ENCODE measurements around the gene FUBP3. TPM values are rescaled to one million over a fixed set of nuclear protein-coding genes. Genes with fewer than 3 reads are reported as not detected.
"Not testable (repeated sequence)": the region's sequence is repeated elsewhere in the genome, so short reads cannot be mapped to it uniquely, and the experiment has no call there.

Gene FUBP3
- total and polyA plus RNA-seq, 5 experiments from 2014 or later = 27.4 to 51.6 (median 34.9) TPM

- H3K27me3 Mint-ChIP-seq = peaks cover 4 to 12% (median 7%) of the 10 kb centered on the region in 5 donors
- no peak for DNase-seq
- POLR2A ChIA-PET = no interaction called here
- H3K4me3 Mint-ChIP-seq = no peak overlapping the region
- no peaks in the 10 kb centered on the region for H3K9me3 Mint-ChIP-seq
- H3K4me1 Mint-ChIP-seq = no peaks in the 10 kb centered on the region
- H3K36me3 Mint-ChIP-seq = no peaks in the 10 kb centered on the region
- ATAC-seq = no peak
- H3K27ac Mint-ChIP-seq = no peak overlapping the region
Measured at GRCh38 chr9:130672933-130673615, 93.7 kb downstream of the FUBP3 start.

GRCh38 chr9:130675396-130675795 is 96.0 kb downstream of the FUBP3 start:
- DNase-seq (no peak), ATAC-seq (no peak)
- H3K4me3 Mint-ChIP-seq = no peak overlapping the region
- POLR2A ChIA-PET = no interaction called here
- no peak overlapping the region for H3K27ac Mint-ChIP-seq
- no peaks in the 10 kb centered on the region for H3K36me3 Mint-ChIP-seq
- H3K27me3 Mint-ChIP-seq = peaks cover 0 to 15% (median 4%) of the 10 kb centered on the region in 5 donors
- H3K9me3 Mint-ChIP-seq = no peaks in the 10 kb centered on the region
- H3K4me1 Mint-ChIP-seq = no peaks in the 10 kb centered on the region

GRCh38 chr9:130677252-130677651 is 97.9 kb downstream of the FUBP3 start:
- Mint-ChIP-seq H3K27ac (no peak overlapping the region), H3K27me3 (peaks cover 0 to 16% (median 2%) of the 10 kb centered on the region in 5 donors), H3K4me3 (no peak overlapping the region), H3K9me3 (no peaks in the 10 kb centered on the region), H3K36me3 (no peaks in the 10 kb centered on the region), H3K4me1 (peaks cover 0 to 3% (median 2%) of the 10 kb centered on the region in 4 donors)
- POLR2A ChIA-PET = no interaction called here
- ATAC-seq = no peak
- no peak for DNase-seq

DNA sequence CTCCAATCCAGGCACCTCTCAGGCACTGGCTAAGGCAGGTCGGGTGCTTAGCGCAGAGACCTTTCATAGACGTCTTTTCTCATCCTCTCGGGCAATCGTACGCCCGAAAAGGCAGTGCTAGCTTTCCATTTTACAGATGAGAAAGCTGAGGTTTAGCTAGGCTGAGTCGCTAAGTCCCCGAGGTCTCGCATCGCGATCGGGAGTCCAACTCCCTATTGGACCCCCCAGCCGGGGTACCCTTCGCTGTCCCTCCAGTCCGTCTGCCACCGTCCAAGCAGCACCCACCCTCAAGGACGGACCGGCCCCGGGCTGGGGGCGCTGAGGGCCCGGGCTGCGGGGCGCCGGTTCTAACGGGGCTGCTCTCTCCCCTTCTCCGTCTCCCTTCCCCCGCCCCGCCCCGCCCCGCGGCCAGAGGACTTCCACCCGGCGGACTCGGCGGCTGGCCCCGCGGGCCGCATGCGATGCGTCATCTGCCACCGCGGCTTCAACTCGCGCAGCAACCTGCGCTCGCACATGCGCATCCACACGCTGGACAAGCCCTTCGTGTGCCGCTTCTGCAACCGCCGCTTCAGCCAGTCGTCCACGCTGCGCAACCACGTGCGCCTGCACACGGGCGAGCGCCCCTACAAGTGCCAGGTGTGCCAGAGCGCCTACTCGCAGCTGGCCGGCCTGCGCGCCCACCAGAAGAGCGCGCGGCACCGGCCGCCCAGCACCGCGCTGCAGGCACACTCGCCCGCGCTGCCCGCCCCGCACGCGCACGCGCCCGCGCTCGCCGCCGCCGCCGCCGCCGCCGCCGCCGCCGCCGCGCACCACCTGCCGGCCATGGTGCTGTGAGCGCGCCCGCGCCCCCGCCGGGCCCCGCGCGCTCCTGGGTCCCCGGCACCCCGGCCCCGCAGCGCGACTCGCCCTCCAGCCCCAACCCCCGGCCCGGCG is 101.7 kb downstream of the FUBP3 start:
- Mint-ChIP-seq H3K4me3 (peak overlapping the region; percentile 53 to 99 (median 70)), H3K9me3 (no peaks in the 10 kb centered on the region), H3K27me3 (peaks cover 2 to 27% (median 9%) of the 10 kb centered on the region in 5 donors), H3K36me3 (no peaks in the 10 kb centered on the region), H3K27ac (no peak overlapping the region), H3K4me1 (peaks cover 3 to 7% (median 6%) of the 10 kb centered on the region in 4 donors)
- POLR2A ChIA-PET = interaction anchor here (2.6 kb wide), 1 partner anchor 12 kb away, joined by 15 read pairs; the partner anchor contains the start of gene EXOSC2
- DNase-seq (peak in 7 of 10 donors; percentile 19 to 44 (median 33)), ATAC-seq (peak; percentile 54 to 63)

- Mint-ChIP-seq H3K4me3 (peak overlapping the region; percentile 83 to 99 (median 96)), H3K9me3 (no peaks in the 10 kb centered on the region), H3K27ac (peak overlapping the region in 4 of 10 donors; percentile 34 to 74 (median 63)), H3K27me3 (peaks cover 2 to 27% (median 9%) of the 10 kb centered on the region in 5 donors), H3K36me3 (no peaks in the 10 kb centered on the region), H3K4me1 (peaks cover 3 to 7% (median 6%) of the 10 kb centered on the region in 4 donors)
- POLR2A ChIA-PET = interaction anchor here (0.6 to 2.6 kb wide), 3 partner anchors 12 to 1682 kb away, joined by 3 to 15 read pairs (median 3); partner anchors contain the start of gene EXOSC2
- peak in 5 of 10 donors; percentile 3 to 31 (median 25) for DNase-seq
- ATAC-seq = peak; percentile 46
Measured at GRCh38 chr9:130681769-130682420, 102.5 kb downstream of the FUBP3 start.

- peaks cover 3 to 7% (median 6%) of the 10 kb centered on the region in 4 donors for H3K4me1 Mint-ChIP-seq
- peaks cover 3 to 27% (median 9%) of the 10 kb centered on the region in 5 donors for H3K27me3 Mint-ChIP-seq
- H3K4me3 Mint-ChIP-seq = peak overlapping the region; percentile 83 to 99 (median 96)
- H3K36me3 Mint-ChIP-seq = no peaks in the 10 kb centered on the region
- DNase-seq (peak in 8 of 10 donors; percentile 17 to 65 (median 48)), ATAC-seq (peak; percentile 40 to 42)
- POLR2A ChIA-PET = interaction anchor here (0.6 to 2.6 kb wide), 4 partner anchors 11 to 1682 kb away, joined by 3 to 15 read pairs (median 4); partner anchors contain the start of gene EXOSC2
- peak overlapping the region in 6 of 10 donors; percentile 3 to 90 (median 64) for H3K27ac Mint-ChIP-seq
- no peaks in the 10 kb centered on the region for H3K9me3 Mint-ChIP-seq
Measured at GRCh38 chr9:130682421-130683121, 103.2 kb downstream of the FUBP3 start.

- DNase-seq (no peak), ATAC-seq (no peak)
- Mint-ChIP-seq H3K4me1 (peaks cover 6 to 13% (median 11%) of the 10 kb centered on the region in 4 donors), H3K4me3 (no peak overlapping the region), H3K9me3 (no peaks in the 10 kb centered on the region), H3K36me3 (no peaks in the 10 kb centered on the region), H3K27me3 (peaks cover 3 to 12% (median 9%) of the 10 kb centered on the region in 5 donors), H3K27ac (no peak overlapping the region)
- POLR2A ChIA-PET = interaction anchor here (0.6 kb wide), 1 partner anchor 21 kb away, joined by 3 read pairs; no protein-coding TSS in a partner anchor
Measured at GRCh38 chr9:130685104-130685503, 105.7 kb downstream of the FUBP3 start.

DNA sequence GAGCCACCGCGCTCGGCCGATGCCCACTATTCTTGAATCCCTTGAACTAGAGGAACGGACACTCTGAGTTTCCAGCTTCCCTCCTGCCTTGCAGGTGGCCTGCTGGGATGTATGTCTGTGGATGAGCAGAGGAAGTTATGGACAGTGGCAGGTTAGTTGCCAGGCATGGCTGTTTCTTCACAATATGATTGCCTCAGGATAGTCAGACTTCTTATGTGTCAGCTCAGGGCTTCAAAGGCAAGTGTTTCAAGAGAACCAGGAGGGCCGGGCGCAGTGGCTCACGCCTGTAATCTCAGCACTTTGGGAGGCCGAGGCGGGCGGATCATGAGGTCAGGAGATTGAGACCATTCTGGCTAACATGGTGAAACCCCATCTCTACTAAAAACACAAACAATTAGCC is 106.6 kb downstream of the FUBP3 start:
- H3K27me3 Mint-ChIP-seq = peaks cover 3 to 12% (median 8%) of the 10 kb centered on the region in 5 donors
- not testable (repeated sequence) for H3K36me3 Mint-ChIP-seq, ATAC-seq, H3K27ac Mint-ChIP-seq, H3K9me3 Mint-ChIP-seq, H3K4me3 Mint-ChIP-seq, DNase-seq
- POLR2A ChIA-PET = interaction anchor here (0.5 to 0.7 kb wide), 2 partner anchors 132 to 977 kb away, joined by 3 to 8 read pairs; no protein-coding TSS in a partner anchor
- peaks cover 6 to 14% (median 12%) of the 10 kb centered on the region in 4 donors for H3K4me1 Mint-ChIP-seq

DNA sequence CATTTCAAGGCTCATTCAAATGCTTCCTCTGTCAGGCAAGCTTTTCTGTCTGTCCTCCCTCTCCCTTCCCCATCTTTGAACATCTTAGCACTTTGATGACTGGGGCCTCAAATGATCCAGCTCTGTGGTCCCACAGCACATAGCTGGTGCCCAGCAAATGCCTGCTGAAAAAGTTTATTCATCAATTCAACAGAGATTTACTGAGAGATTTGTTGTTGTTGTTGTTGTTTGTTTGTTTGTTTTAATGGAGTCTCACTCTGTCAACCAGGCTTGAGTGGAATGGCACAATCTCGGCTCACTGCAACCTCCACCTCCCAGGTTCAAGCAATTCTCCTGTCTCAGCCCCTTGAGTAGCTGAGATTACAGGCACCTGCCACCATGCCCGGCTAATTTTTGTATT is 108.2 kb downstream of the FUBP3 start:
- no peaks in the 10 kb centered on the region for H3K36me3 Mint-ChIP-seq
- H3K27ac Mint-ChIP-seq = no peak overlapping the region
- peaks cover 0 to 8% (median 4%) of the 10 kb centered on the region in 5 donors for H3K27me3 Mint-ChIP-seq
- H3K4me3 Mint-ChIP-seq = no peak overlapping the region
- H3K4me1 Mint-ChIP-seq = peaks cover 3 to 9% (median 7%) of the 10 kb centered on the region in 4 donors
- POLR2A ChIA-PET = no interaction called here
- no peaks in the 10 kb centered on the region for H3K9me3 Mint-ChIP-seq
- DNase-seq (no peak), ATAC-seq (no peak)
